K562 (cell line): ENCODE results near the gene SYS1. TPM values are rescaled to one million over a fixed set of nuclear protein-coding genes. Genes with fewer than 3 reads are reported as not detected.

Experiments
- BCL6 ChIP-seq: fragments of 250-450 bp; sonication (Bioruptor Pico); IDR thresholded peaks from 2 replicates; pipeline ENCODE4 v1.4.0; 2020
- BCOR ChIP-seq: fragments of 450-650 bp; IDR thresholded peaks from 2 replicates; pipeline ENCODE4 v1.6.1; 2016
- DIDO1 ChIP-seq: fragments of 450-650 bp; IDR thresholded peaks from 2 replicates; pipeline ENCODE4 v1.6.1; 2016; ENCODE audit warnings: low read depth, missing biosample characterization, missing genetic modification characterization
- GTF2E2 ChIP-seq: fragments of 200-800 bp; sonication (Bioruptor generic); IDR thresholded peaks from 2 replicates; pipeline ENCODE4 v1.6.1; 2016; ENCODE audit warnings: missing genetic modification characterization, missing compliant biosample characterization
- HDAC2 ChIP-seq: fragments of 450-650 bp; IDR thresholded peaks from 2 replicates; pipeline ENCODE4 v1.6.1; 2016; ENCODE audit warnings: mild to moderate bottlenecking
- HDAC6 ChIP-seq: IDR thresholded peaks from 2 replicates; pipeline ENCODE4 v1.6.1; 2012; ENCODE audit warnings: low read depth, mild to moderate bottlenecking, control low read depth, inconsistent platforms, low read length, moderate library complexity
- NELFE ChIP-seq: IDR thresholded peaks from 2 replicates; pipeline ENCODE4 v1.6.1; 2011; ENCODE audit warnings: mild to moderate bottlenecking; ENCODE audit not compliant: insufficient read depth, insufficient read length
- NR2C2 ChIP-seq, 2 experiments: fragments of 200-800 bp in 1 of 2; sonication (Bioruptor generic) in 1 of 2; sonication (generic) in 1 of 2; formaldehyde crosslinking in 1 of 2; IDR thresholded peaks; 2 replicates each; pipeline versions ENCODE4 v1.6.1 to v1.8.0; 2016 to 2022; ENCODE audit warnings: mild to moderate bottlenecking in 1 of 2, missing compliant biosample characterization in 1 of 2, missing genetic modification characterization in 1 of 2, missing genetic modification reagents in 1 of 2
- PCBP1 ChIP-seq: fragments of 200-400 bp; formaldehyde crosslinking; IDR thresholded peaks from 2 replicates; pipeline ENCODE4 v1.6.1; 2018; ENCODE audit warnings: mild to moderate bottlenecking, low read depth, low read length; ENCODE audit not compliant: poor library complexity, severe bottlenecking
- POLR2A ChIP-seq: fragments of 450-650 bp; conservative IDR thresholded peaks from 2 replicates; pipeline ENCODE4 v1.6.1; 2016
- POLR2B ChIP-seq: fragments of 450-650 bp; IDR thresholded peaks from 2 replicates; pipeline ENCODE4 v1.6.1; 2018; ENCODE audit warnings: low read depth; ENCODE audit not compliant: partially characterized antibody
- RB1 ChIP-seq: fragments of 450-650 bp; IDR thresholded peaks from 2 replicates; pipeline ENCODE4 v1.6.1; 2017; ENCODE audit warnings: low read depth, mild to moderate bottlenecking
- SOX6 ChIP-seq: fragments of 450-650 bp; IDR thresholded peaks from 2 replicates; pipeline ENCODE4 v1.6.1; 2014; ENCODE audit warnings: mild to moderate bottlenecking
- TARDBP ChIP-seq: fragments of 450-650 bp; IDR thresholded peaks from 2 replicates; pipeline ENCODE4 v1.6.1; 2016
- TCF7L2 ChIP-seq: fragments of 150-350 bp; IDR thresholded peaks from 2 replicates; pipeline ENCODE4 v1.6.1; 2016; ENCODE audit warnings: low read depth, mild to moderate bottlenecking, low read length, moderate library complexity
- ZNF174 ChIP-seq: fragments of 250-450 bp; sonication (Bioruptor Pico); IDR thresholded peaks from 2 replicates; pipeline ENCODE4 v1.4.0; 2020; ENCODE audit warnings: mild to moderate bottlenecking
- ZNF764 ChIP-seq: fragments of 250-450 bp; sonication (Bioruptor Pico); IDR thresholded peaks from 2 replicates; pipeline ENCODE4 v1.4.0; 2020; ENCODE audit warnings: low read depth, mild to moderate bottlenecking, moderate library complexity
- polyA plus RNA-seq, 8 experiments: library from polyadenylated mRNA; depleted of rRNA in 4 of 8; stranded (reverse) in 5 of 8; unstranded in 3 of 8; fragments of >200 nt; fragmentation: Nextera tagmentation in 2 of 8; fragmentation: Illumina TruSeq in 1 of 8; extraction: Ambion mirVana in 2 of 8; extraction: Trizol in 1 of 8; gene quantifications; 2 replicates each; pipeline versions ENCODE4 v1.2.1 to v1.2.3, GENCODE V29; 2011 to 2014; ENCODE audit warnings: inconsistent platforms in 1 of 8, missing spikeins in 1 of 8
- total RNA-seq, 7 experiments: library from RNA; depleted of rRNA in 6 of 7; stranded (reverse); fragments of >200 nt in 6 of 7; fragmentation: Illumina TruSeq in 2 of 7; extraction: Trizol in 2 of 7; gene quantifications; 2 replicates each; pipeline versions ENCODE4 v1.2.1 to v1.2.3, GENCODE V29; 2011 to 2021; ENCODE audit warnings: low replicate concordance in 1 of 7
- TF ChIP-seq, protein P1 (sequence below): sonication (generic); formaldehyde crosslinking; IDR thresholded peaks from 2 replicates; pipeline ENCODE4 v1.8.1; 2023; ENCODE audit warnings: mild to moderate bottlenecking, missing genetic modification reagents
- TF ChIP-seq, protein P2 (sequence below): sonication (generic); formaldehyde crosslinking; IDR thresholded peaks from 2 replicates; pipeline ENCODE4 v1.9.0; 2022; ENCODE audit warnings: mild to moderate bottlenecking, missing genetic modification reagents
- TF ChIP-seq, protein P3 (sequence below): fragments of 250-450 bp; sonication (Bioruptor Pico); IDR thresholded peaks from 2 replicates; pipeline ENCODE4 v1.6.1; 2021; ENCODE audit warnings: mild to moderate bottlenecking
- TF ChIP-seq, protein P4 (sequence below): fragments of 250-450 bp; sonication (Bioruptor Pico); IDR thresholded peaks from 2 replicates; pipeline ENCODE4 v1.8.0; 2021; ENCODE audit warnings: borderline replicate concordance, mild to moderate bottlenecking, moderate library complexity; ENCODE audit not compliant: poor library complexity, severe bottlenecking
- TF ChIP-seq, protein P5 (sequence below): fragments of 250-450 bp; sonication (Bioruptor Pico); IDR thresholded peaks from 2 replicates; pipeline ENCODE4 v1.4.0; 2020
- TF ChIP-seq, protein P6 (sequence below): sonication (generic); formaldehyde crosslinking; IDR thresholded peaks from 2 replicates; pipeline ENCODE4 v1.8.0; 2022; ENCODE audit warnings: mild to moderate bottlenecking, missing genetic modification reagents, borderline replicate concordance

The SYS1 gene
- total and polyA plus RNA-seq, 9 of the 15 experiments (the other 6 are each of a cell fraction or from before 2014, with no cell fraction given) = 11.1 to 25.2 (median 17.5) TPM

DNA sequence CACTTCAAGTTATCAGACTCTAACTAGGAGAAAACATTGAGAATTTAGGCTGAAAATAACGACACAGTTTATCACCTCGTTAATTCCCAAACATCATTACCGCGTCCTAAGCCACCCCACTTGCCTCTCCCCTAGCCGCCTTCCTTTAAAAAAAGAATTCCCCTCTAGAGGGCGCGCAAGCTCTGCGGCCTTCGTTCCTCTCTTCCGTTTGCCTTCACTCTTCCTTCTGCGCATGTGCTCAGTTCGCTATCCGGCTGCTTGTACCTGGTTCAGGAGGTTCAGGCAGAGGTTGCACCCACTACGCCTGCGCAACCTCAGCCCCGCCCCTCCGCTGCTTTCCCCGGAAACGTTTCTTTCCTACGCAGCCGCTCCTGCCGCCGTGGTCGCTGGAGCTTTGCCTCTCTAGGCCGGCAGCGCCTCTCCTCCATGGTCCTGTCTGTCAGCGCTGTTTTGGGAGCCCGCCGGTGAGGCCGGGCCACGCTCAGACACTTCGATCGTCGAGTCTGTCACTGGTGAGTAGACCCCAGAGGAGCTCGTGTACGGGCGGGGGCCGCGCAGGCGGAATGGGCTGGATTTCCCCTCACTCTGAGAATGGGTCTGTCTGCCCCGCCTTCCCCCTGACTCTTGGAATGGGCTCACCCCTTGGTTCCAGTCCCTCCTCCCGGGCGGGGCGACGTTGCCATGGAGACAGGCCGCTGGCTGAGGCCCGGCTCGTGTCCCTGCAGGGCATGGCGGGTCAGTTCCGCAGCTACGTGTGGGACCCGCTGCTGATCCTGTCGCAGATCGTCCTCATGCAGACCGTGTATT is at the start of gene SYS1 (continued):
- TF ChIP-seq, protein P1, sequence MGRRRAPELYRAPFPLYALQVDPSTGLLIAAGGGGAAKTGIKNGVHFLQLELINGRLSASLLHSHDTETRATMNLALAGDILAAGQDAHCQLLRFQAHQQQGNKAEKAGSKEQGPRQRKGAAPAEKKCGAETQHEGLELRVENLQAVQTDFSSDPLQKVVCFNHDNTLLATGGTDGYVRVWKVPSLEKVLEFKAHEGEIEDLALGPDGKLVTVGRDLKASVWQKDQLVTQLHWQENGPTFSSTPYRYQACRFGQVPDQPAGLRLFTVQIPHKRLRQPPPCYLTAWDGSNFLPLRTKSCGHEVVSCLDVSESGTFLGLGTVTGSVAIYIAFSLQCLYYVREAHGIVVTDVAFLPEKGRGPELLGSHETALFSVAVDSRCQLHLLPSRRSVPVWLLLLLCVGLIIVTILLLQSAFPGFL (CRISPR knock-in tag) = no peak
- TF ChIP-seq RB1 (peak; percentile 68; the same call in 1 of the 2 replicates), SOX6 (peak; percentile 49), HDAC6 (no peak), TARDBP (no peak), POLR2B (peak; percentile 91), HDAC2 (peak; percentile 68; the same call in 1 of the 2 replicates), GTF2E2 (no peak; the same call in 1 of the 2 replicates), NR2C2 (CRISPR knock-in tag; IDR thresholded peaks at IDR 0.05) (peak; percentile 93), NR2C2 (tag; IDR thresholded peaks at IDR 0.05) (peak; percentile 99), NELFE (no peak), ZNF764 (CRISPR knock-in tag) (no peak), DIDO1 (tag) (peak; percentile 26; the same call in 1 of the 2 replicates), ZNF174 (CRISPR knock-in tag) (no peak), PCBP1 (peak; percentile 59), BCL6 (CRISPR knock-in tag) (no peak), BCOR (0 out of 2 replicates have a peak, but pooled peaks have one; percentile 48), TCF7L2 (peak; percentile 83), POLR2A (peak; percentile 94)
- TF ChIP-seq, protein P2, sequence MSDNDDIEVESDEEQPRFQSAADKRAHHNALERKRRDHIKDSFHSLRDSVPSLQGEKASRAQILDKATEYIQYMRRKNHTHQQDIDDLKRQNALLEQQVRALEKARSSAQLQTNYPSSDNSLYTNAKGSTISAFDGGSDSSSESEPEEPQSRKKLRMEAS = peak; percentile 94
- TF ChIP-seq, protein P3, sequence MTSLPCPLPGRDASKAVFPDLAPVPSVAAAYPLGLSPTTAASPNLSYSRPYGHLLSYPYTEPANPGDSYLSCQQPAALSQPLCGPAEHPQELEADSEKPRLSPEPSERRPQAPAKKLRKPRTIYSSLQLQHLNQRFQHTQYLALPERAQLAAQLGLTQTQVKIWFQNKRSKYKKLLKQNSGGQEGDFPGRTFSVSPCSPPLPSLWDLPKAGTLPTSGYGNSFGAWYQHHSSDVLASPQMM = no peak
- TF ChIP-seq, protein P4, sequence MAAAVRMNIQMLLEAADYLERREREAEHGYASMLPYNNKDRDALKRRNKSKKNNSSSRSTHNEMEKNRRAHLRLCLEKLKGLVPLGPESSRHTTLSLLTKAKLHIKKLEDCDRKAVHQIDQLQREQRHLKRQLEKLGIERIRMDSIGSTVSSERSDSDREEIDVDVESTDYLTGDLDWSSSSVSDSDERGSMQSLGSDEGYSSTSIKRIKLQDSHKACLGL (CRISPR knock-in tag) = peak; percentile 60
- TF ChIP-seq, protein P5, sequence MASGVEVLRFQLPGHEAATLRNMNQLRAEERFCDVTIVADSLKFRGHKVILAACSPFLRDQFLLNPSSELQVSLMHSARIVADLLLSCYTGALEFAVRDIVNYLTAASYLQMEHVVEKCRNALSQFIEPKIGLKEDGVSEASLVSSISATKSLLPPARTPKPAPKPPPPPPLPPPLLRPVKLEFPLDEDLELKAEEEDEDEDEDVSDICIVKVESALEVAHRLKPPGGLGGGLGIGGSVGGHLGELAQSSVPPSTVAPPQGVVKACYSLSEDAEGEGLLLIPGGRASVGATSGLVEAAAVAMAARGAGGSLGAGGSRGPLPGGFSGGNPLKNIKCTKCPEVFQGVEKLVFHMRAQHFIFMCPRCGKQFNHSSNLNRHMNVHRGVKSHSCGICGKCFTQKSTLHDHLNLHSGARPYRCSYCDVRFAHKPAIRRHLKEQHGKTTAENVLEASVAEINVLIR (CRISPR knock-in tag) = 0 out of 2 replicates have a peak, but pooled peaks have one; percentile 26
- TF ChIP-seq, protein P6, sequence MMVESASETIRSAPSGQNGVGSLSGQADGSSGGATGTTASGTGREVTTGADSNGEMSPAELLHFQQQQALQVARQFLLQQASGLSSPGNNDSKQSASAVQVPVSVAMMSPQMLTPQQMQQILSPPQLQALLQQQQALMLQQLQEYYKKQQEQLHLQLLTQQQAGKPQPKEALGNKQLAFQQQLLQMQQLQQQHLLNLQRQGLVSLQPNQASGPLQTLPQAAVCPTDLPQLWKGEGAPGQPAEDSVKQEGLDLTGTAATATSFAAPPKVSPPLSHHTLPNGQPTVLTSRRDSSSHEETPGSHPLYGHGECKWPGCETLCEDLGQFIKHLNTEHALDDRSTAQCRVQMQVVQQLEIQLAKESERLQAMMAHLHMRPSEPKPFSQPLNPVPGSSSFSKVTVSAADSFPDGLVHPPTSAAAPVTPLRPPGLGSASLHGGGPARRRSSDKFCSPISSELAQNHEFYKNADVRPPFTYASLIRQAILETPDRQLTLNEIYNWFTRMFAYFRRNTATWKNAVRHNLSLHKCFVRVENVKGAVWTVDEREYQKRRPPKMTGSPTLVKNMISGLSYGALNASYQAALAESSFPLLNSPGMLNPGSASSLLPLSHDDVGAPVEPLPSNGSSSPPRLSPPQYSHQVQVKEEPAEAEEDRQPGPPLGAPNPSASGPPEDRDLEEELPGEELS (CRISPR knock-in tag) = no peak
